Stimulated activated CD8-positive, alpha-beta memory T cell treated with anti-CD3 and anti-CD28 coated beads, Interleukin-15, amount 100 ng/mL, for 4 hours (primary cell): ENCODE data around the gene FAM53B.

Experiments used
- DNase-seq, 2 donors: peaks; one replicate each; pipeline ENCODE4 v3.0.0-alpha.2; 2020; ENCODE audit warnings: low read depth in 2 of 2

The FAM53B gene

DNA sequence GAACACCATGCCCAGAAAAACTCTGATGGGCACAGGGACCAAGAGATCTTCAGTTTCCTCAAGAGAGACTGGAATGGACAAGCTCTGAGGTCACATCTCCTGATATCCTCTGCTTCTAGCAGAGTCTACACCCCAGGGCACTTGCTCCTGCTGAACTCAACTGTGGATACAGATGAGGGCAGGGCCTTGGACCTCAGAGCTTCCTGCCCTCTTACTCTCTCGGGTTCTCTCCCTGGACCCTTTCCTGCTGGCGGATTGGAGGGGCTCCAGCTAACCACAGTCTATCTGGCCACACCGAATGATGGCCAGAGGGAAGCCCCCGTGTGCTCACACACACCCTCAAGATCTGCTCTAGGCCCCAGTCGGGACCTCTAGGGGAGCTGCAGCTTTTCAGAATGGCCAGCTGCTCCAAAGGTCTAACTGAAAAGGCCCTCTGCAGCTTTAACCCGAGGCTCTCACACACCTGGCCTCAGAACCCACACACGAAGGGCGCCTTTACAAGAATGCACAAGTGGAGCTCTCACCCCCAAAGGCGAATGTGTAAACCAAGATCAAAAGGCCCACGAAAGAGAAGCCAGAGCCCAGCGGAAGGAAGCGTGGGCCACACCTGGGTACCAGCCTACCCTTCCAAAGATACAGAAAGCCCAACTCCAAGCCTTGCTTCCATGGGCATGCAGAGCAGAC lies 65.5 kb downstream of the FAM53B start:
- DNase-seq, result peak in 1 of 2 donors; percentile 33

DNA sequence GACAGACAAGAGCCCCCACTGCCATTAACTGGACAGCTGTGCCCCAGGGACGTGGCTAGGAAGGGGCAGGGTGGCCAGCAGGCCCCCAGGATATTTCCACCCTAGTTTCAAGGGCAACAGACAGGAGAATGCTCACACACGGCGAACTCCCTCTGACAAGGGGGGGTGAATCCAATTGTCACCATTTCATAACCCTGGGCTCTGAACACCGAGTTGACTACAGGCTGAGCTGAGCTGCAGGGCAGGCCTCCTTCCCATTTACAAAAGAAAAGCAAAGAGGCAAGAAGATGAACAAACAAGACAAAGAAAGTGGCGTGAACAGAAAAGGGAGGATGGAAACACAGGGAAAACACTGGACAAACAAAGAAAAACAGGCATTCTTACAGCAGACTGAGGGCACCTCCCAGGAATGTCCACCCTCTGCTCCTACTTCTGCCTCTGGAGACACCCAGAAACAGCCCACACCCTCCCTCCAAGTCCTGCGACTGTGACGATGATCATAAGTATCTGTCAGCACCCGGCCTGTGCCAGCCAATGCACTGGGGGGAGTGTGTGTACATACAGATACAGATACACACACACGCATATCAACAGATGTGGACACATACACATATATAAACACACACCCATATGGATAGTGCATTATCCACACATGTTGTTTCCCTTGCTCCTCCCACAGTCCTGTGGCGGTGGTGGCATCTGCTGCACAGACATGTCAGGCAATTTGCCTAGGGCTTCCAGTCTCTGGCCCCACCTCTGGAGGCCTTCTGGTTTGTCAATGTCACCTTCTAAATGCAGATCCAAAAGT lies 66.2 kb downstream of the FAM53B start:
- no peak for DNase-seq

DNA sequence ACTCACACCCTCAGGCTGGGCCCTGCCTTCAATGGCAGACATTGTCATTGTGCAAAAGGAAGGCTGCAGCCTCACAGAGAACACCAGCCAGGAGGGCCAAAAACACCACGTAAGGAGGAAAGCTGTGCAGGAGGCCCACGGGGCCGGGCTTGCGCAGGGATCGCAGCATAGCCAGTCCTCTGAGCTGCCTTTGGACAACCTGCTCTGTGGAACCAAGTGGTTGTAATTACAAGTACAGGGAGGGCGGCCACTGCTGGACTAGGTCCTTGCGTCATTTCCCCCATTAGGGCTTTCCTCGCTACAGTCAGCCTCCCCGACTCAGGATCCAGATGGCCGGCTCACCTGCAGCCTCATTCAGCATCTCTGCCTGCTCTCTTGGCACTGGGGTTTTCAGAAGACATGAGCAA lies 66.9 kb downstream of the FAM53B start:
- no peak for DNase-seq

DNA sequence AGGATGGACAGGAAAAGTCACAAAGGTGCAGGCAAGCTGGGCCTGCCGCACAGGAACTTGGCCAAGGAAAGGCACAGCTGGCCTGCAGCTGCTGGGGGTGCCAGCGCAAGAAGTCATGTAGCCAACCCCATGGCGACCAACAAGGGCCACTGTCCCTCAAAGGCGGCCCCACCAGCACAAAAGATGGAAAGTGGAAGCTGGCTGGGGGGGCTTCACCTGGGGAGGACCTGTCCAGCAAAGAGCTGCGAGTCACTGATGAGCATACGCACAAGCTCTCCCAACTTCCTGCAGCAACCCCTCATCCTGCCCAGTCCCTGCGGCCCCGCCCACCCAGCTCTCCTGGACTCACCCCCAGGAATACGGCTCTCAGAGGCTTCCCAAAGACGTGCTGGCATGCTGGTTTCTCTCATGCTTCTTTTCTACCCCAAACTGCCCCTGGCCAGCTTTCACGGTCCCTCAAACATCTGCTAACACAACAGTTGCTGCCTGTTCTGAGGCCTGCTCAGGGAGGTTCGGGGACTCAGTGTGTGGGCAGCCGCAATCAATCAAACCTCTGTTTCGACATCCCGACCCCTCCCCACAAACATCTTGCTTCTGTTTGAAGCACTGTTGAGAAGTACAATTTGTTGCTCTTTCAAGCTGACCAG lies 67.6 kb downstream of the FAM53B start:
- DNase-seq, result no peak

GRCh38 chr10:124675824-124676223 lies 68.4 kb downstream of the FAM53B start:
- no peak for DNase-seq

DNA sequence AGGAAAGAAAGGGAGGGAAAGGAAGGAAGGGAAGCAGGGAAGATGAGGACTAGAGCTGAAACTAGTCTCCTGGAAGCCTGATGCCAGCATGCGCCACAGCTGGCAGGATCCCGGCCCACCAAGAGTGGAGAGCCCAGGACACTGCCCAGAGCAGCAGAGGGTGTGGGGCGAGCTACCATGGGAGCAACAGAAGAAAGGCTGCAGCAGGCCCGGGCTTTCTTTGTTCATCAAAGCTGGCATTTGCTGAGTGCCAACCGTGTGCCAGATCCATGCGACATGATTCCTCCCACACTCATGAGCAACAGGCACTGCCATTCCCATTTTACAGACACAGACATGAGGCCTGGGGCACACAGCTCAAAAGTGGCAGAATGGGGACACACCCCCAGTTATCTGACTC lies 68.9 kb downstream of the FAM53B start:
- DNase-seq, result no peak

- DNase-seq, result no peak
These were observed 69.4 kb downstream of the FAM53B start for GRCh38 chr10:124674768-124675222.

- DNase-seq, result no peak
These were observed 72.0 kb downstream of the FAM53B start for GRCh38 chr10:124672181-124672638.

- no peak for DNase-seq
These were observed 72.6 kb downstream of the FAM53B start for GRCh38 chr10:124671486-124672075.

- no peak for DNase-seq
These were observed 73.3 kb downstream of the FAM53B start for GRCh38 chr10:124670849-124671248.

DNA sequence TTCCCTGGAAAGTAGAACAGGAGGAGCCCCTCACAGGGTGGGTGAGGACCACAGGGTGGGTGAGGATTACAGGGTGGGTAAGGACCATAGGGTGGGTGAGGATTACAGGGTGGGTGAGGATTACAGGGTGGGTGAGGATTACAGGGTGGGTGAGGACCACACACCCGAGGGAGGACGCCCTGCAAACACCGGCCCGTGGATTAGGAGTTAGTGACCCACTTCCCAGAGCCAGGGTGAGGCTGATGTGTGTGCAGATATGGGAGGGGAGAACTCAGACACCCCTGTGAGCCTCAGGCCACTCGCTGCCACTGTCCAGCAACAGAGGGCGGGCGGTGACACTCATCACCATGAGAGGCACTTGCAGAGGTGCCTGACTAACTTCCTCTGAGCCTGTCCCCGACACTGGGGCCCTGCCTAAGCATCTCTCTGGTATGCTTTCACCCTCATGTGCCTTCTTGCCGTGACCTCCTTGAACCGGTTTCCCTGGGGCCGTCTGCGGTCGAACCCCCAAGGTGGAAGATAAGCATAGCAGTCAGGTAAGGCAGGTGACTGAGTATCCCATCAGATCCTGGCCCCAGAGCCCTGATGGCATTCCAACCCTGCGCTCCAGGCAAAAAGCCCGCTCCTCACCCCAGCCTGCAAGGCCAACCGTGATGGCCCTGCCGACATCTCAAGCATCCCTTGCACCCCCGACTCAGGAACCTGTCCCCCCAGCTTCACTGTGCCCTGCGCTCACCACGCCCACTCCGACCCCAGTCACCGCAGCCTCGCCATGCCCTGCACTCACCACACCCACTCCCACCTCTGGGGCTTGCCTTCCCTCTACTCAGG lies 74.1 kb downstream of the FAM53B start:
- DNase-seq, result no peak

DNA sequence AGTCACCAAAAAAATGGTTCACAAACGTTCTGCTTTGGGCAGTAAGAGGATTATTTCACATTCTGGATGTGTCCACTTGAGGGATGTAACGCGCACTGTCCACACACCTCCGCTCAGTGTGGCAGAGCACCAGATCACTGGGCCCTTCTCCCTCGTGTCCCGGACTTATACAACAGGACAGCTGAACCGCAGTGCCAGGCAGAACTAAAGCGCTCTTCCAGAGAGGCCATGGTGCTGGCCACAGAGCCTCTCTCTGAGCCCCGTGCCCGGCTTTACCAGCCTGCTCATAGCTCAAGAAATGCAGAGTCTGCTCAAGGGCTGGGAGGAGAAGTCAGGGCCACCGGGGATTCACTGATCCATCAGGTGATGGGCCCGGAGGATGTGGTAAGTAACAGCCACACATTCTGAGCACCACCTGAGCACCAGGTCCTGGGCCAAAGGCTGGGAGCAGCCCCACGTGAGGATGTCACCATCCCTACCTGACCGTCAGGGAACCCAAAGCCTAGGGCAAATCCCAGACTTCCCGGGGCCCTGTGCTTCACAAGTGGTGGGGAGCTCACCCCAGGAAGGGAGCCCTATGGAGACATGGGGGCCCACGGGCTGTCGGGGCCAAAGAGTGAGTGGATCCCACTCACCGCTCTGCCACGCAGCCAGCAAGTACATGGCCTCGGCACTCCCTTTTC lies 74.9 kb downstream of the FAM53B start:
- DNase-seq, result no peak

- no peak for DNase-seq
These were observed 75.6 kb downstream of the FAM53B start for GRCh38 chr10:124668517-124669051.

GRCh38 chr10:124667425-124668345 lies 76.5 kb downstream of the FAM53B start:
- no peak for DNase-seq

- DNase-seq, result no peak
These were observed 77.7 kb downstream of the FAM53B start for GRCh38 chr10:124666494-124666893.

GRCh38 chr10:124665980-124666379 lies 78.2 kb downstream of the FAM53B start:
- no peak for DNase-seq

DNA sequence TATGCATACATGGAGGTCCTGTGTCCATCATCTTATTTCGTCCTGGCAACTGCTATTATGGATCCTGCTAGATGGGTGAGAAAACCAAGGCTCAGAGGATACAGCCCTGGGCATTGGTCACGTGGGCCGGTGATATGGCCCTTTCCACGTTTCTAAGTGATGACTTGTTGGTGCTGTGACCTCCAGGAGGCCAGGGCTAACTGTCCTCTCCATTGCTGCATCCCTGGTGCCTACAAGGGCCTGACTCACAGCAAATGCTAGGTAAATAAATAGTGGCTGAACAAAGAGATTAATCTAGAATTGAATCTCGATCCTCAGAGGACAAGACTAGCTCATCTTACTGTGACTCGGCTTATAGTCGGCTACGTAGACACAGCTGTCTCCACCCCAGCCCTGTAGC lies 78.6 kb downstream of the FAM53B start:
- DNase-seq, result no peak

- DNase-seq, result no peak
These were observed 79.1 kb downstream of the FAM53B start for GRCh38 chr10:124665091-124665490.

DNA sequence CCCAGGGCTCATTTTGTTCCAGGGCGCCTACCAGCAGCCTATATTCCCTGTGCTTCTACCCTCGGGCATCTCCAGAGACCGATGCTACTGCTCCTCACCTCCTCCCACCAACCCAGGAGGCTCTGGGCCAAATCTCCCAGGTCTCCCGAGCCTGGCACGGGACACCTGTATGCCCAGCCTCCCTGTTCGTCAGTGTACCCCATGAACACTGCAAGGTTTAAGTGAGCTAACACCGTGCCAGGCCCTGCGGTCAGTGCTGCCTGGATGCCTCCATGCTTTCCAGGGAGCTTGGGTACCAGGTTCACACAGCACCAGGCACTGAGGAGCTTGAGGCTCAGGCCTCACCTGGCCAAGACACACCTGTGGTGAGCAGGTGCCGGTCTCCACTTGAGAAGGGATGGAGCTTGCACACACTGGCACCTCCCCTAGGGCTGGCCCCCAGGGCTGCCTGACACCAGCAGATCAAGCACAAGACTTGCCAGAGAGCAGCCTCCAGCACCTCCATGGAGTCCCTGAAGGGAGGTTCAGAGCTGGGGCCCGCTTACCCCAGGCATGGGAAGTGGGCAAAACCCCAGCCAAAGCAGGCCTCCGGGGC lies 80.3 kb downstream of the FAM53B start:
- DNase-seq, result no peak
